Left colon (tissue), 2 donors: ENCODE data around the gene HMCN1. TPM values are rescaled to one million over a fixed set of nuclear protein-coding genes. Genes with fewer than 3 reads are reported as not detected.
"Not testable (repeated sequence)": the region's sequence is repeated elsewhere in the genome, so short reads cannot be mapped to it uniquely, and the experiment has no call there.

Source experiments
- ATAC-seq: fragments of 200-7000 bp; cut with Tn5 transposase; one replicate; pipeline ENCODE4 v1.9.1; 2020; ENCODE audit warnings: mild to moderate bottlenecking, moderate library complexity
- DNase-seq, 2 donors: peaks; one replicate each; pipeline ENCODE4 v3.0.0-alpha.2; 2020
- intact Hi-C, 2 donors: fragments of 100-400 bp; cut with DNase I in 1 of 2; cut with micrococcal nuclease in 1 of 2; formaldehyde crosslinking; loops; one replicate each; pipeline versions ENCODE4 v1.11.2 to v1.14.0; 2022; cut with DNase I, micrococcal nuclease
- total RNA-seq, 2 donors: library from RNA; stranded (reverse); fragmentation: NEBNext Ultra II Directional; extraction: Animal tissue kit (Norgen Biotek cat#: 25700); gene quantifications; one replicate each; pipeline ENCODE4 v1.2.1, GENCODE V29; 2021
- donor health status: DM: no; HTN: no; CAD: no.
- donor health status: DM: yes; HTN: yes; CAD: no.

Gene HMCN1
- total RNA-seq, 2 donors from 2014 or later = 1.7 to 3.9 TPM

GRCh38 chr1:185734929-185735700 lies 924 bp downstream of the HMCN1 start:
- intact Hi-C loops = no loop called here
- no peak for ATAC-seq
- no peak for DNase-seq

- no peak for DNase-seq
- ATAC-seq = no peak
- intact Hi-C loops = no loop called here
Measured at GRCh38 chr1:185735701-185736064, 1.5 kb downstream of the HMCN1 start.

- no peak for ATAC-seq
- intact Hi-C loops = no loop called here
- no peak for DNase-seq
Measured at GRCh38 chr1:185739967-185740366, 5.8 kb downstream of the HMCN1 start.

GRCh38 chr1:185741551-185741950 lies 7.4 kb downstream of the HMCN1 start:
- ATAC-seq = no peak

GRCh38 chr1:185742403-185742802 lies 8.2 kb downstream of the HMCN1 start:
- DNase-seq (no peak), ATAC-seq (no peak)
- intact Hi-C loops = no loop called here

More at GRCh38 chr1:185741551-185741950, 7.4 kb downstream of the HMCN1 start:
- no peak for DNase-seq
- intact Hi-C loops = no loop called here

GRCh38 chr1:185745165-185745564 lies 11.0 kb downstream of the HMCN1 start:
- DNase-seq = no peak
- intact Hi-C loops = no loop called here
- no peak for ATAC-seq

- DNase-seq = no peak
- intact Hi-C loops = no loop called here
- no peak for ATAC-seq
Measured at GRCh38 chr1:185759061-185759460, 24.9 kb downstream of the HMCN1 start.

GRCh38 chr1:185761841-185762240 lies 27.6 kb downstream of the HMCN1 start:
- DNase-seq (no peak), ATAC-seq (no peak)
- intact Hi-C loops = no loop called here

GRCh38 chr1:185767508-185768120 lies 33.4 kb downstream of the HMCN1 start:
- no peak for ATAC-seq
- intact Hi-C loops = no loop called here
- no peak for DNase-seq

- DNase-seq (no peak), ATAC-seq (no peak)
- intact Hi-C loops = no loop called here
Measured at GRCh38 chr1:185768371-185768770, 34.2 kb downstream of the HMCN1 start.

- ATAC-seq (no peak), DNase-seq (no peak)
- intact Hi-C loops = no loop called here
Measured at GRCh38 chr1:185769136-185769535, 34.9 kb downstream of the HMCN1 start.

- intact Hi-C loops = no loop called here
- DNase-seq = no peak
- no peak for ATAC-seq
Measured at GRCh38 chr1:185774394-185774793, 40.2 kb downstream of the HMCN1 start.

- no peak for DNase-seq
- intact Hi-C loops = no loop called here
- ATAC-seq = no peak
Measured at GRCh38 chr1:185775501-185775900, 41.3 kb downstream of the HMCN1 start.

GRCh38 chr1:185776522-185776921 lies 42.3 kb downstream of the HMCN1 start:
- intact Hi-C loops = no loop called here
- DNase-seq = no peak
- ATAC-seq = no peak

GRCh38 chr1:185783860-185784259 lies 49.7 kb downstream of the HMCN1 start:
- not testable (repeated sequence) for ATAC-seq

GRCh38 chr1:185785586-185785985 lies 51.4 kb downstream of the HMCN1 start:
- no peak for DNase-seq
- no peak for ATAC-seq
- intact Hi-C loops = no loop called here

More at GRCh38 chr1:185783860-185784259, 49.7 kb downstream of the HMCN1 start:
- DNase-seq, intact Hi-C loops: not testable (repeated sequence)

- ATAC-seq (no peak), DNase-seq (no peak)
- intact Hi-C loops = no loop called here
Measured at GRCh38 chr1:185786524-185786923, 52.3 kb downstream of the HMCN1 start.

GRCh38 chr1:185787238-185787637 lies 53.0 kb downstream of the HMCN1 start:
- DNase-seq = peak; percentile 6 to 26
- intact Hi-C loops = no loop called here

GRCh38 chr1:185788386-185788785 lies 54.2 kb downstream of the HMCN1 start:
- intact Hi-C loops = no loop called here
- DNase-seq (no peak), ATAC-seq (no peak)

More at GRCh38 chr1:185787238-185787637, 53.0 kb downstream of the HMCN1 start:
- ATAC-seq = peak; percentile 89

- no peak for DNase-seq
Measured at GRCh38 chr1:185789501-185790193, 55.5 kb downstream of the HMCN1 start.

More at GRCh38 chr1:185789501-185790193, 55.5 kb downstream of the HMCN1 start:
- ATAC-seq = peak; percentile 33
- intact Hi-C loops = no loop called here
